WTC11 (cell line): ENCODE measurements around the gene ST6GALNAC6. TPM values are rescaled to one million over a fixed set of nuclear protein-coding genes. Genes with fewer than 3 reads are reported as not detected.

Experiments used
- ATAC-seq: fragments of 200-7000 bp; cut with Tn5 transposase; 2 replicates; pipeline ENCODE4 v1.10.0; 2021; ENCODE audit warnings: mild to moderate bottlenecking, moderate library complexity
- CTCF ChIA-PET: fragments of 300-600 bp; sonication (Branson Sonifier 250); formaldehyde crosslinking; loops from one replicate; lab custom pipeline; 2021; ENCODE audit warnings: antibody characterized with exemption; lab: Charles Lee
- POLR2A ChIA-PET: fragments of 350-600 bp; sonication (Branson Sonifier 250); formaldehyde crosslinking; loops from one replicate; lab custom pipeline; 2021; ENCODE audit warnings: antibody characterized with exemption; lab: Charles Lee
- DNase-seq: peaks from one replicate; pipeline ENCODE4 v3.0.0; 2021; ENCODE audit warnings: low spot score
- H3K27ac Mint-ChIP-seq: 2 replicates; pipeline ENCODE4 v1.8.0; 2021; ENCODE audit warnings: mixed read lengths
- H3K27me3 Mint-ChIP-seq: 2 replicates; pipeline ENCODE4 v1.8.0; 2021; ENCODE audit warnings: low read depth, mild to moderate bottlenecking, moderate library complexity, mixed read lengths
- H3K36me3 Mint-ChIP-seq: 2 replicates; pipeline ENCODE4 v1.8.0; 2021; ENCODE audit warnings: mixed read lengths
- H3K4me1 Mint-ChIP-seq: 2 replicates; pipeline ENCODE4 v1.8.0; 2022; ENCODE audit warnings: mixed read lengths
- H3K4me3 Mint-ChIP-seq: 2 replicates; pipeline ENCODE4 v1.8.0; 2021; ENCODE audit warnings: mild to moderate bottlenecking, moderate library complexity, mixed read lengths
- H3K9me3 Mint-ChIP-seq: 2 replicates; pipeline ENCODE4 v1.8.0; 2021; ENCODE audit warnings: mixed read lengths
- ATF1 ChIP-seq: sonication (generic); formaldehyde crosslinking; IDR thresholded peaks from 2 replicates; pipeline ENCODE4 v1.8.1; 2023; ENCODE audit warnings: mild to moderate bottlenecking, moderate library complexity, missing genetic modification reagents
- ATF3 ChIP-seq: sonication (generic); formaldehyde crosslinking; conservative IDR thresholded peaks from 2 replicates; pipeline ENCODE4 v1.8.1; 2022; ENCODE audit warnings: mild to moderate bottlenecking, missing genetic modification reagents
- ATF6 ChIP-seq: sonication (generic); formaldehyde crosslinking; IDR thresholded peaks from 2 replicates; pipeline ENCODE4 v1.8.1; 2023; ENCODE audit warnings: mild to moderate bottlenecking, missing genetic modification reagents
- CREB1 ChIP-seq: sonication (generic); formaldehyde crosslinking; IDR thresholded peaks from 2 replicates; pipeline ENCODE4 v1.8.0; 2023; ENCODE audit warnings: mild to moderate bottlenecking, missing genetic modification reagents
- FOXP1 ChIP-seq: sonication (generic); formaldehyde crosslinking; IDR thresholded peaks from 2 replicates; pipeline ENCODE4 v1.8.0; 2022; ENCODE audit warnings: missing genetic modification reagents, mild to moderate bottlenecking, moderate library complexity, borderline replicate concordance
- GTF2I ChIP-seq: fragments of 250-450 bp; sonication (Bioruptor Pico); conservative IDR thresholded peaks from 2 replicates; pipeline ENCODE4 v1.4.0; 2021; ENCODE audit warnings: mild to moderate bottlenecking
- HMGA2 ChIP-seq: fragments of 250-450 bp; sonication (Bioruptor Pico); IDR thresholded peaks from 2 replicates; pipeline ENCODE4 v1.4.0; 2021; ENCODE audit warnings: mild to moderate bottlenecking, moderate library complexity
- IRF2 ChIP-seq: sonication (generic); formaldehyde crosslinking; IDR thresholded peaks from 2 replicates; pipeline ENCODE4 v1.8.0; 2022; ENCODE audit warnings: low read depth, missing genetic modification reagents, borderline replicate concordance
- MYBL2 ChIP-seq: sonication (generic); formaldehyde crosslinking; IDR thresholded peaks from 2 replicates; pipeline ENCODE4 v1.8.1; 2023; ENCODE audit warnings: mild to moderate bottlenecking, moderate library complexity, missing genetic modification reagents
- NFE2L1 ChIP-seq: sonication (generic); formaldehyde crosslinking; IDR thresholded peaks from 2 replicates; pipeline ENCODE4 v1.8.1; 2023; ENCODE audit warnings: missing genetic modification reagents
- NFYB ChIP-seq: sonication (generic); formaldehyde crosslinking; conservative IDR thresholded peaks from 2 replicates; pipeline ENCODE4 v1.8.0; 2022; ENCODE audit warnings: low read depth, missing genetic modification reagents
- PRDM15 ChIP-seq: sonication (generic); formaldehyde crosslinking; IDR thresholded peaks from 2 replicates; pipeline ENCODE4 v1.8.0; 2022; ENCODE audit warnings: missing genetic modification reagents
- RELA ChIP-seq: sonication (generic); formaldehyde crosslinking; IDR thresholded peaks from 2 replicates; pipeline ENCODE4 v1.8.1; 2022; ENCODE audit warnings: missing genetic modification reagents, mild to moderate bottlenecking, borderline replicate concordance
- RORB ChIP-seq: fragments of 250-450 bp; sonication (Bioruptor Pico); IDR thresholded peaks from 2 replicates; pipeline ENCODE4 v1.9.0; 2021; ENCODE audit warnings: mild to moderate bottlenecking
- SOX15 ChIP-seq: fragments of 250-450 bp; sonication (Bioruptor Pico); IDR thresholded peaks from 2 replicates; pipeline ENCODE4 v1.9.0; 2021; ENCODE audit warnings: mild to moderate bottlenecking
- TCF7 ChIP-seq: sonication (generic); formaldehyde crosslinking; IDR thresholded peaks from 2 replicates; pipeline ENCODE4 v1.8.0; 2022; ENCODE audit warnings: mild to moderate bottlenecking, low read depth, missing genetic modification reagents, moderate library complexity
- TP53 ChIP-seq: sonication (generic); formaldehyde crosslinking; IDR thresholded peaks from 2 replicates; pipeline ENCODE4 v1.8.1; 2023; ENCODE audit warnings: mild to moderate bottlenecking, missing genetic modification reagents
- ZBTB21 ChIP-seq: sonication (generic); formaldehyde crosslinking; IDR thresholded peaks from 2 replicates; pipeline ENCODE4 v1.8.1; 2023; ENCODE audit warnings: mild to moderate bottlenecking, missing genetic modification reagents, borderline replicate concordance
- total RNA-seq: library from RNA; stranded (reverse); gene quantifications from 3 replicates; pipeline ENCODE4 v1.2.3, GENCODE V29; 2021
- TF ChIP-seq, protein P1 (sequence below): sonication (generic); formaldehyde crosslinking; IDR thresholded peaks from 2 replicates; pipeline ENCODE4 v1.8.1; 2022; ENCODE audit warnings: low read depth, mild to moderate bottlenecking, moderate library complexity, missing genetic modification reagents, borderline replicate concordance
- TF ChIP-seq, protein P2 (sequence below): sonication (generic); formaldehyde crosslinking; IDR thresholded peaks from 2 replicates; pipeline ENCODE4 v1.8.1; 2023; ENCODE audit warnings: mild to moderate bottlenecking, missing genetic modification reagents, moderate library complexity

ST6GALNAC6 gene
- total RNA-seq, 1 experiment from 2014 or later: 47.5 TPM

DNA sequence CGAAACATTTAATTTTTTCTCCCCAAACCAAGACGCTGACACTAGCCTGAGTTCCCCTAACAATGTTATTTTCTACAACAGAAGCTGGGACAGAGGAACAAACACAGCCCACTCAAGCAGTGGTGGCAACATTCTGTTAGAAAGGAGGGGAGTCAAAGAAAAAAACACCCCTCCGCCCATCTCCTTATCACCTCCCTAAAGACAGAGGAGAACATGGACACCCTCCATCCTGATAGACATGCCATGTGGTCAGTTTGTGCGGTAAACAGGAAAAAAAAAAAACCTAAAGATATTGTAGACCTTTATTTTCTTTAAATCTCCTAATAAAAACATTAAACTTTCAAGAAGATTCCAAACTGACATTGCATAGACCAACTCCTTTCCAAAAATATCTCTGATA, 41.2 kb upstream of the ST6GALNAC6 start:
- TF ChIP-seq RORB (CRISPR knock-in tag): no peak
- no peak for TF ChIP-seq FOXP1 (CRISPR knock-in tag)
- TF ChIP-seq MYBL2 (CRISPR knock-in tag): no peak
- TF ChIP-seq ATF1: no peak
- TF ChIP-seq IRF2 (CRISPR knock-in tag): no peak
- no peak for TF ChIP-seq ATF6 (CRISPR knock-in tag)
- no peak for TF ChIP-seq HMGA2 (CRISPR knock-in tag)
- TF ChIP-seq, protein P1, sequence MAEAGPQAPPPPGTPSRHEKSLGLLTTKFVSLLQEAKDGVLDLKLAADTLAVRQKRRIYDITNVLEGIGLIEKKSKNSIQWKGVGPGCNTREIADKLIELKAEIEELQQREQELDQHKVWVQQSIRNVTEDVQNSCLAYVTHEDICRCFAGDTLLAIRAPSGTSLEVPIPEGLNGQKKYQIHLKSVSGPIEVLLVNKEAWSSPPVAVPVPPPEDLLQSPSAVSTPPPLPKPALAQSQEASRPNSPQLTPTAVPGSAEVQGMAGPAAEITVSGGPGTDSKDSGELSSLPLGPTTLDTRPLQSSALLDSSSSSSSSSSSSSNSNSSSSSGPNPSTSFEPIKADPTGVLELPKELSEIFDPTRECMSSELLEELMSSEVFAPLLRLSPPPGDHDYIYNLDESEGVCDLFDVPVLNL (CRISPR knock-in tag): no peak
- no peak for TF ChIP-seq RELA (CRISPR knock-in tag)
- no peak for TF ChIP-seq TCF7 (CRISPR knock-in tag)
- TF ChIP-seq NFYB (CRISPR knock-in tag): no peak
- TF ChIP-seq, protein P2, sequence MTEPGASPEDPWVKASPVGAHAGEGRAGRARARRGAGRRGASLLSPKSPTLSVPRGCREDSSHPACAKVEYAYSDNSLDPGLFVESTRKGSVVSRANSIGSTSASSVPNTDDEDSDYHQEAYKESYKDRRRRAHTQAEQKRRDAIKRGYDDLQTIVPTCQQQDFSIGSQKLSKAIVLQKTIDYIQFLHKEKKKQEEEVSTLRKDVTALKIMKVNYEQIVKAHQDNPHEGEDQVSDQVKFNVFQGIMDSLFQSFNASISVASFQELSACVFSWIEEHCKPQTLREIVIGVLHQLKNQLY (CRISPR knock-in tag): no peak
- no peak for TF ChIP-seq GTF2I
- TF ChIP-seq TP53 (CRISPR knock-in tag): no peak
- TF ChIP-seq PRDM15 (CRISPR knock-in tag): no peak
- no peak for TF ChIP-seq ATF3 (CRISPR knock-in tag)
- TF ChIP-seq CREB1 (CRISPR knock-in tag): no peak
- no peak for TF ChIP-seq SOX15 (CRISPR knock-in tag)
- TF ChIP-seq NFE2L1 (CRISPR knock-in tag): no peak
- TF ChIP-seq ZBTB21: no peak
- Mint-ChIP-seq H3K4me3 (no peak overlapping the region), H3K9me3 (no peaks in the 10 kb centered on the region), H3K27me3 (no peaks in the 10 kb centered on the region), H3K4me1 (peaks cover 41% of the 10 kb centered on the region), H3K27ac (peak overlapping the region; percentile 27; the same call in 1 of the 2 replicates), H3K36me3 (peaks cover 8% of the 10 kb centered on the region; the same call in 1 of the 2 replicates)
- no peak for DNase-seq
- POLR2A ChIA-PET: no interaction called here
- no peak for ATAC-seq
- CTCF ChIA-PET: interaction anchor here (1.0 to 5.2 kb wide), 8 partner anchors 11 to 177 kb away, joined by 3 to 179 read pairs (median 62); partner anchors contain the start of genes EEIG1 and PIP5KL1
